Osteoblast (primary cell): ENCODE results near the gene KIF18A. TPM values are rescaled to one million over a fixed set of nuclear protein-coding genes. Genes with fewer than 3 reads are reported as not detected.

ENCODE experiments used
- DNase-seq: peaks from one replicate; pipeline ENCODE4 v3.0.0; 2011; ENCODE audit warnings: low spot score, mixed read lengths; ENCODE audit not compliant: insufficient read length; ENCODE audit errors: missing footprints
- H2AFZ ChIP-seq: 2 replicates; pipeline ENCODE4 v1.6.0; 2011; ENCODE audit warnings: mild to moderate bottlenecking, low read length
- H3K27ac ChIP-seq: 2 replicates; pipeline ENCODE4 v1.5.1; 2011; ENCODE audit warnings: mild to moderate bottlenecking, low read depth, low read length, moderate library complexity
- H3K27me3 ChIP-seq: 2 replicates; pipeline ENCODE4 v1.6.0; 2012; ENCODE audit warnings: mild to moderate bottlenecking, control low read depth, inconsistent platforms, low read length, moderate library complexity; ENCODE audit not compliant: insufficient read depth
- H3K36me3 ChIP-seq: 2 replicates; pipeline ENCODE4 v1.5.1; 2011; ENCODE audit warnings: mild to moderate bottlenecking, low read length, control low read depth, moderate library complexity; ENCODE audit not compliant: insufficient read depth
- H3K4me1 ChIP-seq: 2 replicates; pipeline ENCODE4 v1.5.1; 2011; ENCODE audit warnings: mild to moderate bottlenecking, low read length, control low read depth, moderate library complexity; ENCODE audit not compliant: insufficient read depth
- H3K4me2 ChIP-seq: 2 replicates; pipeline ENCODE4 v1.6.0; 2011; ENCODE audit warnings: mild to moderate bottlenecking, low read length; ENCODE audit not compliant: insufficient read depth
- H3K4me3 ChIP-seq: fragments of 200-600 bp; sonication (generic); 3 replicates; pipeline ENCODE4 v1.5.1; 2012; ENCODE audit warnings: mild to moderate bottlenecking, low read length, inconsistent platforms; ENCODE audit not compliant: insufficient read depth
- H3K79me2 ChIP-seq: 2 replicates; pipeline ENCODE4 v1.6.0; 2012; ENCODE audit warnings: mild to moderate bottlenecking, low read length, control low read depth, inconsistent platforms; ENCODE audit not compliant: insufficient read depth
- H3K9me3 ChIP-seq: 2 replicates; pipeline ENCODE4 v1.5.1; 2011; ENCODE audit warnings: low read depth, low read length, control low read depth
- H4K20me1 ChIP-seq: 2 replicates; pipeline ENCODE4 v1.6.0; 2012; ENCODE audit warnings: mild to moderate bottlenecking, low read length, control low read depth; ENCODE audit not compliant: insufficient read depth
- CTCF ChIP-seq: IDR thresholded peaks from 2 replicates; pipeline ENCODE4 v1.5.1; 2011; ENCODE audit warnings: mild to moderate bottlenecking, low read depth, low read length, moderate library complexity; ENCODE audit errors: extremely low read depth
- total RNA-seq: library from RNA; depleted of rRNA; stranded (reverse); fragments of >200 nt; gene quantifications from 2 replicates; pipeline ENCODE4 v1.2.3, GENCODE V29; 2012

Gene KIF18A
- total RNA-seq, 1 donor, result 4.0 TPM

- Histone ChIP-seq H4K20me1 (no peaks in the 10 kb centered on the region), H3K27ac (no peak overlapping the region), H3K36me3 (peaks cover 11% of the 10 kb centered on the region), H2AFZ (peak overlapping the region; percentile 58), H3K4me2 (no peak overlapping the region), H3K79me2 (no peaks in the 10 kb centered on the region), H3K4me3 (no peak overlapping the region), H3K27me3 (no peaks in the 10 kb centered on the region), H3K4me1 (no peaks in the 10 kb centered on the region), H3K9me3 (no peaks in the 10 kb centered on the region)
- no peak for TF ChIP-seq CTCF
- DNase-seq, result no peak
Observed at GRCh38 chr11:28077521-28077920, 30.4 kb downstream of the KIF18A start.

- Histone ChIP-seq H3K9me3 (no peaks in the 10 kb centered on the region), H3K4me1 (no peaks in the 10 kb centered on the region), H3K27ac (no peak overlapping the region), H4K20me1 (no peaks in the 10 kb centered on the region), H3K4me3 (no peak overlapping the region), H3K79me2 (no peaks in the 10 kb centered on the region), H3K36me3 (peaks cover 4% of the 10 kb centered on the region), H2AFZ (no peak overlapping the region), H3K27me3 (no peaks in the 10 kb centered on the region), H3K4me2 (peak overlapping the region; percentile 37)
- DNase-seq, result peak; percentile 9
- no peak for TF ChIP-seq CTCF
Observed at GRCh38 chr11:28072321-28072720, 35.6 kb downstream of the KIF18A start.

GRCh38 chr11:28071305-28071704, 36.7 kb downstream of the KIF18A start:
- Histone ChIP-seq H3K4me2 (no peak overlapping the region), H3K27ac (no peak overlapping the region), H3K27me3 (no peaks in the 10 kb centered on the region), H4K20me1 (no peaks in the 10 kb centered on the region), H3K36me3 (peaks cover 3% of the 10 kb centered on the region), H3K79me2 (no peaks in the 10 kb centered on the region), H2AFZ (no peak overlapping the region), H3K9me3 (no peaks in the 10 kb centered on the region), H3K4me1 (no peaks in the 10 kb centered on the region), H3K4me3 (no peak overlapping the region)
- no peak for DNase-seq
- TF ChIP-seq CTCF, result no peak

- H4K20me1 ChIP-seq, result no peaks in the 10 kb centered on the region
- peaks cover 24% of the 10 kb centered on the region for H3K36me3 ChIP-seq
- H3K27ac ChIP-seq, result no peak overlapping the region
- H3K4me2 ChIP-seq, result no peak overlapping the region
- no peak overlapping the region for H2AFZ ChIP-seq
- no peak for DNase-seq
- no peak overlapping the region for H3K4me3 ChIP-seq
- H3K79me2 ChIP-seq, result no peaks in the 10 kb centered on the region
- TF ChIP-seq CTCF, result no peak
- H3K9me3 ChIP-seq, result no peaks in the 10 kb centered on the region
- no peaks in the 10 kb centered on the region for H3K27me3 ChIP-seq
- no peaks in the 10 kb centered on the region for H3K4me1 ChIP-seq
Observed at GRCh38 chr11:28058333-28058732, 49.6 kb downstream of the KIF18A start.
